Cardiac muscle cell (in vitro differentiated cells and primary cell): Measurements from ENCODE around the gene FAM131B. TPM values are rescaled to one million over a fixed set of nuclear protein-coding genes. Genes with fewer than 3 reads are reported as not detected.

Experiments used
- DNase-seq, 2 donors: peaks; one replicate each; pipeline versions ENCODE4 v3.0.0 to v3.0.0-alpha.2; 2010 to 2017; ENCODE audit warnings: low read depth in 1 of 2, low spot score in 1 of 2
- H3K27ac ChIP-seq: fragments of 200-600 bp; sonication (generic); 2 replicates; pipeline ENCODE4 v1.5.1; 2016
- H3K27me3 ChIP-seq: fragments of 200-600 bp; sonication (generic); 2 replicates; pipeline ENCODE4 v1.6.0; 2016; ENCODE audit warnings: control low read depth
- H3K36me3 ChIP-seq: fragments of 200-600 bp; sonication (generic); 2 replicates; pipeline ENCODE4 v1.5.1; 2016; ENCODE audit warnings: control low read depth
- H3K4me1 ChIP-seq: fragments of 200-600 bp; sonication (generic); 2 replicates; pipeline ENCODE4 v1.8.1; 2017; ENCODE audit warnings: low read depth, mild to moderate bottlenecking, mixed run types
- H3K4me3 ChIP-seq: fragments of 200-600 bp; sonication (generic); 2 replicates; pipeline ENCODE4 v1.5.1; 2016; ENCODE audit warnings: mild to moderate bottlenecking
- H3K9me3 ChIP-seq: fragments of 200-600 bp; sonication (generic); 2 replicates; pipeline ENCODE4 v1.5.1; 2017; ENCODE audit warnings: low read depth, mild to moderate bottlenecking, control low read depth
- CTCF ChIP-seq: IDR thresholded peaks from 2 replicates; pipeline ENCODE4 v1.5.1; 2012; ENCODE audit warnings: low read depth, mild to moderate bottlenecking, low read length
- polyA plus RNA-seq: library from polyadenylated mRNA; unstranded; fragments of >200 nt; fragmentation: Nextera tagmentation; extraction: Ambion mirVana; gene quantifications from 2 replicates; pipeline ENCODE4 v1.2.1, GENCODE V29; 2016
- total RNA-seq: library from RNA; depleted of rRNA; stranded (reverse); fragments of >200 nt; gene quantifications from 2 replicates; pipeline ENCODE4 v1.2.3, GENCODE V29; 2016

Gene FAM131B
- total and polyA plus RNA-seq, 2 experiments from 2014 or later: 0.26 to 0.71 TPM

- no peaks in the 10 kb centered on the region for H3K4me1 ChIP-seq
- no peaks in the 10 kb centered on the region for H3K9me3 ChIP-seq
- peak in 1 of 2 donors; percentile 8 for DNase-seq
- H3K27ac ChIP-seq: no peak overlapping the region
- no peak overlapping the region for H3K4me3 ChIP-seq
- no peaks in the 10 kb centered on the region for H3K27me3 ChIP-seq
- TF ChIP-seq CTCF: no peak
- H3K36me3 ChIP-seq: peaks cover 27% of the 10 kb centered on the region
These were observed 27.7 kb upstream of the FAM131B start for GRCh38 chr7:143390104-143390772.

GRCh38 chr7:143389316-143390103, 27.0 kb upstream of the FAM131B start:
- TF ChIP-seq CTCF: no peak
- H3K36me3 ChIP-seq: peaks cover 27% of the 10 kb centered on the region
- H3K4me3 ChIP-seq: no peak overlapping the region

GRCh38 chr7:143388491-143389101, 26.1 kb upstream of the FAM131B start:
- DNase-seq: peak in 1 of 2 donors; percentile 6
- Histone ChIP-seq H3K4me1 (peaks cover 5% of the 10 kb centered on the region), H3K9me3 (no peaks in the 10 kb centered on the region), H3K36me3 (peaks cover 27% of the 10 kb centered on the region), H3K27me3 (no peaks in the 10 kb centered on the region), H3K27ac (no peak overlapping the region), H3K4me3 (no peak overlapping the region)
- TF ChIP-seq CTCF: no peak

More at GRCh38 chr7:143389316-143390103, 27.0 kb upstream of the FAM131B start:
- Histone ChIP-seq H3K27me3 (no peaks in the 10 kb centered on the region), H3K27ac (no peak overlapping the region), H3K4me1 (no peaks in the 10 kb centered on the region), H3K9me3 (no peaks in the 10 kb centered on the region)
- DNase-seq: peak in 1 of 2 donors; percentile 15

GRCh38 chr7:143388051-143388450, 25.5 kb upstream of the FAM131B start:
- no peak for TF ChIP-seq CTCF
- Histone ChIP-seq H3K4me3 (no peak overlapping the region), H3K4me1 (peaks cover 5% of the 10 kb centered on the region), H3K9me3 (no peaks in the 10 kb centered on the region), H3K27ac (no peak overlapping the region), H3K36me3 (peaks cover 27% of the 10 kb centered on the region), H3K27me3 (no peaks in the 10 kb centered on the region)
- no peak for DNase-seq

GRCh38 chr7:143387156-143387975, 24.9 kb upstream of the FAM131B start:
- H3K4me1 ChIP-seq: peaks cover 5% of the 10 kb centered on the region
- TF ChIP-seq CTCF: peak; percentile 12
- no peaks in the 10 kb centered on the region for H3K9me3 ChIP-seq
- DNase-seq: peak in 1 of 2 donors; percentile 18
- H3K36me3 ChIP-seq: peaks cover 27% of the 10 kb centered on the region
- H3K4me3 ChIP-seq: no peak overlapping the region
- no peaks in the 10 kb centered on the region for H3K27me3 ChIP-seq
- no peak overlapping the region for H3K27ac ChIP-seq
